AG08395 (cell line): ENCODE data around the gene RPS6KC1.
A peak's percentile ranks its signal among the peaks of the same experiment; 100 is the strongest.
"Not testable (repeated sequence)": the region's sequence is repeated elsewhere in the genome, so short reads cannot be mapped to it uniquely, and the experiment has no call there.

Experiments
- DNase-seq: peaks from one replicate; pipeline ENCODE4 v3.0.0; 2012; ENCODE audit warnings: mixed read lengths, low spot score

The RPS6KC1 gene

GRCh38 chr1:213055767-213056166, 4.7 kb downstream of the RPS6KC1 start:
- no peak for DNase-seq

GRCh38 chr1:213057264-213058059, 6.4 kb downstream of the RPS6KC1 start:
- DNase-seq = no peak

- no peak for DNase-seq
Measured at GRCh38 chr1:213060836-213061235, 9.8 kb downstream of the RPS6KC1 start.

- no peak for DNase-seq
Measured at GRCh38 chr1:213061263-213061662, 10.2 kb downstream of the RPS6KC1 start.

- DNase-seq = no peak
Measured at GRCh38 chr1:213065800-213066199, 14.8 kb downstream of the RPS6KC1 start.

- no peak for DNase-seq
Measured at GRCh38 chr1:213066363-213066762, 15.3 kb downstream of the RPS6KC1 start.

- DNase-seq = no peak
Measured at GRCh38 chr1:213067352-213067751, 16.3 kb downstream of the RPS6KC1 start.

GRCh38 chr1:213070406-213070805, 19.4 kb downstream of the RPS6KC1 start:
- DNase-seq = peak; percentile 30

GRCh38 chr1:213075725-213076124, 24.7 kb downstream of the RPS6KC1 start:
- no peak for DNase-seq

GRCh38 chr1:213082420-213083111, 31.5 kb downstream of the RPS6KC1 start:
- DNase-seq = no peak

GRCh38 chr1:213083112-213083445, 32.0 kb downstream of the RPS6KC1 start:
- no peak for DNase-seq

- no peak for DNase-seq
Measured at GRCh38 chr1:213087911-213088310, 36.9 kb downstream of the RPS6KC1 start.

- DNase-seq = no peak
Measured at GRCh38 chr1:213089924-213090677, 39.1 kb downstream of the RPS6KC1 start.

- no peak for DNase-seq
Measured at GRCh38 chr1:213094446-213094845, 43.4 kb downstream of the RPS6KC1 start.

- DNase-seq = no peak
Measured at GRCh38 chr1:213095467-213095866, 44.4 kb downstream of the RPS6KC1 start.

- DNase-seq = no peak
Measured at GRCh38 chr1:213099682-213100399, 48.8 kb downstream of the RPS6KC1 start.

GRCh38 chr1:213100565-213100964, 49.5 kb downstream of the RPS6KC1 start:
- DNase-seq = not testable (repeated sequence)

- no peak for DNase-seq
Measured at GRCh38 chr1:213103377-213104306, 52.6 kb downstream of the RPS6KC1 start.

- DNase-seq = no peak
Measured at GRCh38 chr1:213104604-213105003, 53.6 kb downstream of the RPS6KC1 start.

GRCh38 chr1:213106298-213106697, 55.3 kb downstream of the RPS6KC1 start:
- no peak for DNase-seq

GRCh38 chr1:213107613-213108012, 56.6 kb downstream of the RPS6KC1 start:
- DNase-seq = no peak
